GM21619 (cell line): ENCODE data around the gene HOXC6.

ENCODE experiments used
- ATAC-seq: cut with Tn5 transposase; IDR thresholded peaks from one replicate; pipeline ENCODE4 v1.9.1; 2021; ENCODE audit not compliant: unreplicated experiment

HOXC6 gene

GRCh38 chr12:54025499-54026405 lies 2.5 kb upstream of the HOXC6 start:
- no peak for ATAC-seq

- ATAC-seq = no peak
Measured at GRCh38 chr12:54026640-54027441, 1.4 kb upstream of the HOXC6 start.

GRCh38 chr12:54027442-54027786 lies 826 bp upstream of the HOXC6 start:
- no peak for ATAC-seq

GRCh38 chr12:54029529-54030441 lies 1.5 kb downstream of the HOXC6 start:
- ATAC-seq = no peak

- no peak for ATAC-seq
Measured at GRCh38 chr12:54030442-54030801, 2.2 kb downstream of the HOXC6 start.

GRCh38 chr12:54030889-54031471 lies 2.7 kb downstream of the HOXC6 start:
- no peak for ATAC-seq

- ATAC-seq = no peak
Measured at GRCh38 chr12:54031480-54031879, 3.2 kb downstream of the HOXC6 start.

- no peak for ATAC-seq
Measured at GRCh38 chr12:54032086-54032619, 3.9 kb downstream of the HOXC6 start.

GRCh38 chr12:54032627-54033100 lies 4.4 kb downstream of the HOXC6 start, which contains the start of gene HOXC5:
Gene HOXC5 (plus strand): TSS chr12:54033050. CDS start chr12:54033123, 73 bp downstream.
- no peak for ATAC-seq

- no peak for ATAC-seq
Measured at GRCh38 chr12:54033106-54033979, 5.1 kb downstream of the HOXC6 start.

GRCh38 chr12:54033980-54034784 lies 5.9 kb downstream of the HOXC6 start:
- ATAC-seq = no peak

GRCh38 chr12:54034785-54035310 lies 6.6 kb downstream of the HOXC6 start:
- ATAC-seq = no peak

- ATAC-seq = no peak
Measured at GRCh38 chr12:54035568-54036264, 7.5 kb downstream of the HOXC6 start.

- no peak for ATAC-seq
Measured at GRCh38 chr12:54036620-54037359, 8.6 kb downstream of the HOXC6 start.

- no peak for ATAC-seq
Measured at GRCh38 chr12:54037360-54038283, 9.4 kb downstream of the HOXC6 start.
